ENCODE data around the gene GTF3C4.

GRCh38 chr9:132699956-132700355, 29.7 kb downstream of the GTF3C4 start:
- TF ChIP-seq POLR2A (IDR thresholded peaks at IDR 0.05) (no peak), CTCF (IDR thresholded peaks at IDR 0.05) (no peak)

Data from testis (tissue), 2 donors.